AG04449 (cell line): ENCODE results near the gene CDYL.

ENCODE experiments used
- CTCF ChIA-PET: fragments of 350-600 bp; formaldehyde crosslinking; extraction: SDS; loops from one replicate; lab custom pipeline; 2021; ENCODE audit warnings: antibody characterized with exemption; lab: Yijun Ruan, JAX
- POLR2A ChIA-PET: fragments of 400-600, 350-600 bp; formaldehyde crosslinking; extraction: SDS; loops from one replicate; lab custom pipeline; 2020; ENCODE audit warnings: antibody characterized with exemption, inconsistent platforms; lab: Yijun Ruan, JAX
- DNase-seq: peaks from one replicate; pipeline ENCODE4 v3.0.0-alpha.2; 2010; ENCODE audit warnings: low read depth, low spot score
- H3K4me3 ChIP-seq: 2 replicates; pipeline ENCODE4 v1.5.1; 2011; ENCODE audit warnings: low read depth, mild to moderate bottlenecking, control low read depth, low read length
- TF ChIP-seq, protein P1 (sequence below): IDR thresholded peaks from one replicate; pipeline ENCODE4 v1.5.1; 2011; ENCODE audit warnings: mild to moderate bottlenecking, moderate library complexity, low read length, control low read depth, inconsistent platforms; ENCODE audit not compliant: insufficient read depth; ENCODE audit errors: missing control alignments

Gene CDYL

DNA sequence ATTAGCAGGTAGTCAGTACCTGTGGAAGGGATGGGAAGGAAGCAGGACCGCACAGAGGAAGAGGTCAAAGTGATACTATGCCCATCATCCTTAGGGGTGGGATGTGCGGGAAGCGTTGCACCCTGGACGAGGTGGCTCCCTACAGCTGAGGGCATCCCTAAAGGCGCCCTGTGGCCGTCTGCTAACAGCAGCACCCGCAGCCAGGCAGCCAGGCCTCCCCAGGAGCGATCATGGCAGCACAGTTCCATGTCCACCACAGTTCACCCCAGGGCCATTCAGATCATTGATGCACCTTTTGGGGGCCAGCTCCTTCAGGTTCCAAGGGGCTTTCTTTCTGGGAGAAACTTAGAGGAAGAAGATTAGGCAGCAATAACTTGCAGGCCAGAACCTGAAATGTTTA, 168.1 kb downstream of the CDYL start:
- CTCF ChIA-PET, result interaction anchor here (0.9 to 1.4 kb wide), 3 partner anchors 8 to 60 kb away, joined by 3 to 5 read pairs (median 4); partner anchors contain the start of gene RPP40

DNA sequence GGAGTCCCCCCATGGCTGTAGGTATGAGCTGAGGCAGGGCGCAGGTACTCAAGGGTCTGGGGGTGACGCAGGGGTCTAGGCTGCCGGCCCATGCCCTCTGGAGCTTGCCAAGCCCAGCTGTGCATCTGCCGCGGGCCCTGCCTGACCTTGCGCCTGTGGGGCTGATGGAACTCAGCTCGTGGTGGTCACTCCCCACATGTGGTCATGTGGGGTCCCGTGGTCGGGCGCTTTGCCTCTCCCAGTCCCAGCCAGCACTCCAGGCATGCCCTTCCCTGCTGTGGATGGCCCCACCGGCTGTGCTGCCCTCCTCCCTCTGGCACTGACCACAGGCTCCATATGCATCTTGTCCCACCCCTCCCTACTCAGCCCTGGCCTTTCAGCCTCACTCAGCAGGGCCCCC, 170.3 kb downstream of the CDYL start:
- TF ChIP-seq, protein P1, sequence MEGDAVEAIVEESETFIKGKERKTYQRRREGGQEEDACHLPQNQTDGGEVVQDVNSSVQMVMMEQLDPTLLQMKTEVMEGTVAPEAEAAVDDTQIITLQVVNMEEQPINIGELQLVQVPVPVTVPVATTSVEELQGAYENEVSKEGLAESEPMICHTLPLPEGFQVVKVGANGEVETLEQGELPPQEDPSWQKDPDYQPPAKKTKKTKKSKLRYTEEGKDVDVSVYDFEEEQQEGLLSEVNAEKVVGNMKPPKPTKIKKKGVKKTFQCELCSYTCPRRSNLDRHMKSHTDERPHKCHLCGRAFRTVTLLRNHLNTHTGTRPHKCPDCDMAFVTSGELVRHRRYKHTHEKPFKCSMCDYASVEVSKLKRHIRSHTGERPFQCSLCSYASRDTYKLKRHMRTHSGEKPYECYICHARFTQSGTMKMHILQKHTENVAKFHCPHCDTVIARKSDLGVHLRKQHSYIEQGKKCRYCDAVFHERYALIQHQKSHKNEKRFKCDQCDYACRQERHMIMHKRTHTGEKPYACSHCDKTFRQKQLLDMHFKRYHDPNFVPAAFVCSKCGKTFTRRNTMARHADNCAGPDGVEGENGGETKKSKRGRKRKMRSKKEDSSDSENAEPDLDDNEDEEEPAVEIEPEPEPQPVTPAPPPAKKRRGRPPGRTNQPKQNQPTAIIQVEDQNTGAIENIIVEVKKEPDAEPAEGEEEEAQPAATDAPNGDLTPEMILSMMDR, result no peak
- no peak overlapping the region for H3K4me3 ChIP-seq
- ChIA-PET CTCF (no interaction called here), POLR2A (no interaction called here)
- no peak for DNase-seq

More for the DNA sequence above, 168.1 kb downstream of the CDYL start:
- TF ChIP-seq, protein P1, result no peak
- no peak for DNase-seq
- H3K4me3 ChIP-seq, result no peak overlapping the region
- POLR2A ChIA-PET, result no interaction called here

DNA sequence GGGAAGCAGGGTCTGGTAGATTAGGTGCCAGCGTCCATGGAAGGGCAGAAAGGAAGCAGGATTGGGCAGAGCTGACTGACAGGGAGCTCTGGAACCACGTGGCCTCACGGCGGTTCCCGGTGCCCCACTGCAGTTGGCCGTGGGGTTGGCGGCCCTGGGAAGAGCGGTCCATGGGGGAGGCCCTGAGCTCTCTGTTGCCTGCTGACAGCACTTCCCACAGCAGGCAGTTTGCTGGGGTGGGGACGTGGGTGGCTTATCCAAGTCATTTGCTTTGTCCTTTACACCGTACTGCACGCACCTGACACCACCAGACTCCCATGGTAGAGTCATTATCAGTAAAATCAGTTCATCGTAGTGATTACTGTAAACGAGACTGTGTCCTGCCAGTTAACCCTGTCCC, 171.5 kb downstream of the CDYL start:
- TF ChIP-seq, protein P1, result no peak
- POLR2A ChIA-PET, result no interaction called here

DNA sequence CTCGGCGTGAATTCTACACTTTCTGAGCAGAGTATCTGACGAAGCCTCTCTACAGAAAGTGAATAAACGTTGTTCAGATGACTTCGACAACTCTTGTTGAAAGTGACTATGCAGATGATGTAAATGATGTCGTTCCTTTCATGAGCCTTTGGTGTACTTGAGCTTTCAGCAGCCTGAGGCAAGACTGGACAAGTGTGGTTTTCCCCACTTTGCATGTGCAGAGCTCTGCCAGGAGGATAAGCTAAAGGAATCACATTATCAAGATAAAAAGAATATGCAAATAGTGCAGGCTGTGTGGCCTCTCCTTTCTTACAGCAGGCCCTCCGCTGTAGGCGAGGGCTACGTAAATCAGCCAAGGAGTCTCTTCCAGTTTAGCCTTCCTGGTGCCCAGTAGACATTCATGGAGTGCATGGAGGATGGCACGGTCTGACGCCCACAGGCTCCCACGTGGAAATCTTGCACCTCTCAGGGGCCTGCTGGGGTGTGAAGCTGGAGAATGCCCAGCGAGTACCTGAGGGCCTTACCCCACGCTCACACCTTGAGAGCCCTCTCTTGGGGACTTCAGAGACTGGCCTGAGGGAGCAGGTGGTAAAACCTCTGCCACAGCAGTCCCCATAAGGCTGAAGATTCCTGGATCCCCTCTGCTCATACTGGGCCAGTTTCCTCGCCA, 172.7 kb downstream of the CDYL start:
- DNase-seq, result no peak
- no peak overlapping the region for H3K4me3 ChIP-seq
- TF ChIP-seq, protein P1, result no peak
- ChIA-PET CTCF (no interaction called here), POLR2A (no interaction called here)

More for the DNA sequence above, 171.5 kb downstream of the CDYL start:
- no peak for DNase-seq
- no peak overlapping the region for H3K4me3 ChIP-seq
- CTCF ChIA-PET, result no interaction called here

DNA sequence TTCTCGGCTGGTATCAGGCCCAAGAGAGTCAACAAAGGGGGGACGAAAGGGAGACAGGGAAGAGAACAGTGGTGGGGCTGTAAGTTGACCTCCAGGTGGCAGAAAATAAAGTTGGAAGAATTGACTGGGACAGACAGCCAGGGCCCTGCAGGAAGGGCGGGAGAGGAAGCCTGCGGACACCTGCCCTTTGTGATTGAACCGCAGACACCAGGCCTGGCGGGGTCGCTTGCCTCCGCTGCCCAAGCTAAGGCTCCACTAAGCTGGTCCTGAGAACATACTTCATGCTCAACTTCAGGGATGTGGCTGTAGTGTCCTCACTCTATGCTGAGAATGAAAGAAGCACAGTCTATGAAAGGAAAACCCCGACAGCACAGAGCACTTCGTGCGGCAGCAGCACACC, 173.9 kb downstream of the CDYL start:
- POLR2A ChIA-PET, result no interaction called here
- TF ChIP-seq, protein P1, result no peak
- CTCF ChIA-PET, result no interaction called here
- no peak for DNase-seq
- no peak overlapping the region for H3K4me3 ChIP-seq

DNA sequence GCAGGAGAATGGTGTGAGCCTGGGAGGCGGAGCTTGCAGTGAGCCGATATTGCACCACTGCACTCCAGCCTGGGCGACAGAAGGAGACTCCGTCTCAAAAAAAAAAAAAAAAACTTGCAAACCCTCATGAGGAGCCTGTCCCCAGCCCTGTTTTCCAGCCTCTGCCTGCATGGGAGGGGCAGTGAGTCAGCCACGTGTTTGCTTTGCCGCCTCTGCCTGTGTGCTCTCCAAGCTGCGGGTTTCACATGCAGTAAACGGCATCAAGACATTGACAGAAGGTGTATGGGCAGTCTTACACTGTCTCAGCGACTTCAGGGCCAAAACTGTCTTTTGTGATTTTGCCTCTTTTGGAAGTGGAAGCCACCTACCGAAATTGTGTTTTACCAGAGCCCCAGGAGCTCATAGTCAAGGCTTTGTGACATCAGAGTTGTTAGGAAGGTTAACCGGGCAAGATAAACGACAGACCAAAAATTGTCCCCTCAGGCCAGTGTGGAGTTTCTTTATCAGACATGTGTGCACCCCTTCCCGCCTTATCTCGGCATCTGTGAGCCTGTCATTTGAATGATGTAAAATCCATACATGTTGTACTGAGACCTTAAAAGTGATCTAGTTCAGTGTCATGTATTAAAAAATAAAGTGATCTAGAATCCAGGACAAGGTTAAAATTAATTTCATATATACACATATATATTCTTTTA, 174.8 kb downstream of the CDYL start:
- ChIA-PET POLR2A (no interaction called here), CTCF (no interaction called here)
- DNase-seq, result no peak
- TF ChIP-seq, protein P1, result no peak
- no peak overlapping the region for H3K4me3 ChIP-seq
